H4 (cell line): Measurements from ENCODE around the gene CRYBB3. TPM values are rescaled to one million over a fixed set of nuclear protein-coding genes. Genes with fewer than 3 reads are reported as not detected.

Source experiments
- DNase-seq: peaks from one replicate; pipeline ENCODE4 v3.0.0-alpha.2; 2015; ENCODE audit warnings: low spot score
- total RNA-seq: library from RNA; depleted of rRNA; stranded (reverse); fragments of >200 nt; shearing (Covaris generic); gene quantifications from 2 replicates; pipeline ENCODE4 v1.2.3, GENCODE V29; 2014; rRNA removed

Gene CRYBB3
- total RNA-seq = not detected in 2 replicates

GRCh38 chr22:25199731-25200520 lies at the start of gene CRYBB3:
CRYBB3 (plus strand) TSS chr22:25199858; CDS start chr22:25201397, 1,539 bp downstream.
- no peak for DNase-seq

DNA sequence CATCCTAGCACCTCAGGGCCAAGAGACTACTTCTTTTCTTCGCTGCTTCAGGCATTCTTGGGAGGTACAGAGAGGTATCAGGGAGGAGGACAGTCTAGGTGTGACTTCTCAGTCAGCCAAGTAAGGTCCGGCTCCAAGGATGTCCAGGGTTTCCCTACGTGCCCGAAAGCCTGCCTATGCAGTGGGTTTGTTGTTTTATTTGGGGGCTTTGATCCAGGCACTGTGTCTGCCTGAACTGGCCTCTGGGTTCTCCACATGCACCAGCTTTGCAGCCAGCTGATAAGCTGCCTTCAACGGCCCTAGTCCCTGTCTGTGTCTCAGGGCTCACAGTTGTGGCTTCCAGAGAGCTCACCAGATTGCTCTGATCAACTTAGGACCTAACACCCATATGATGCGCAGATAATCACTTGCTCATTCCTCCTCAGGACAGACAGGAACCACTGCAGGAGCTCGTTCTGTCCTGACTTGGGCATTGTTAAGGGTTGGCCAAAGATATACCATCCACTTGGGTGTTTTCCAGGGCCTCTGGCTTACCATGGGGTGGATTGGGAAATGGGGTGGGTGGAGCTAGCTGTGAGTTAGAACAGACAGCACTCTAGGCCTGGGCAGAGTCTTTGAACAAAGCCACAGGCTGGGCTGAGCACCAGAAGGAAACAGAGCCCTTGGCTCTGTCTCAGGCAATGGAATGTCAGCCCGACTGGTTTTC lies 45.5 kb upstream of the CRYBB3 start:
- peak; percentile 69 for DNase-seq

DNA sequence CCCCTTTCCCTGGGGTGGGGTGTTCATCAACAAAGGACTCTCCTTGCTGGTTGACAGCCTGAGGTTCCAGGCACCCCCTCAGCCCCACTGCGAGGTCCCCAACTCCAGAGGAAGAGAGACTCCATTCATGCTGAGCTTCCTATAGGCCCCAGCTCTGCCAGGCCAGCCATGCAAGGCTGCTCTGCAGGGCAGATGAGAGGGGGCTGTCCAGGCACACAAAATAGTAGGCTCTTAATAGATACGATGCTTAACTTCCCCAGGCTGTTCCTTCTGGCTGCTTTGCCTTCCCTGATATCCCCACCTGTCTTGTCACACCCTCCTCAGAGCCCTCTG lies 45.0 kb upstream of the CRYBB3 start:
- no peak for DNase-seq

DNA sequence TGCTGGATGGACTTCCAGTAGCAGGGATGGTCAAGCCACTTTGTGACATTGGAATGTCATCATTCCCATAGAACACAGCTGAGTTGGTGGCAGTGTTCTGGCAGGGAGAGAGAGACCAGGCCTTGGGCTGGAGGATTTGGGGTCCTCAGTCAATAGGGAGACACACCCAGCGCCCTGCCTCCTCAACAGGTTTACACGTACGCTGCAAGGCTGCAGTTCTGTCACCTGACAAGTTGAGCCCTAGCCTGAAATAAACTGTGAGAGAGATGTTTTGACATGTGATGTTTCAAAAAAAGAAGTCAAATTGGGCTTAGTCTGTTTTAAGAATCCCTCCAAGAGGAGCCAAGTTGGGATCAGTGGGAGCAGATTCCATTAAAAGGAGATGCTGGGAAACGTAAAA lies 42.9 kb upstream of the CRYBB3 start:
- no peak for DNase-seq

DNA sequence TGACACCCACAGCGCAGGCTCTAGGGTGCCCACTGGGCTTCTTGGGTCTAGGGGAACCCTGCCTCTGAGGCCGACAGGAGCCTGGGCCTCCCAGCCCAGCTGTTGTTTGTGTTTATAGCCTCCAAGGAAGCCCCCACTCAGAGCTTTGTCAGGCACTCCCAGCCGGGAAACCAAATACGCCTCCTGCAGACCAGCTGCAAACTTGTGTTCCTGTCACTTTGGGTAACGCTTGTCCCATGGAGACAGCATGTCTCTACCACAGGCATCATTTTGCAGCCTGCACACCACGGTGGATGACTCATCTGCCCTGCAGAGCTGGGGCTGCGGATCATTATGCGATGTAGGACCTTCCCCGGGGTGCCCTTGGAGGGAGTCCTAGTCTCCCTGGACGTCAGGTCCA lies 40.6 kb upstream of the CRYBB3 start:
- DNase-seq = peak; percentile 84

GRCh38 chr22:25160120-25160996 lies 39.3 kb upstream of the CRYBB3 start:
- DNase-seq = no peak

DNA sequence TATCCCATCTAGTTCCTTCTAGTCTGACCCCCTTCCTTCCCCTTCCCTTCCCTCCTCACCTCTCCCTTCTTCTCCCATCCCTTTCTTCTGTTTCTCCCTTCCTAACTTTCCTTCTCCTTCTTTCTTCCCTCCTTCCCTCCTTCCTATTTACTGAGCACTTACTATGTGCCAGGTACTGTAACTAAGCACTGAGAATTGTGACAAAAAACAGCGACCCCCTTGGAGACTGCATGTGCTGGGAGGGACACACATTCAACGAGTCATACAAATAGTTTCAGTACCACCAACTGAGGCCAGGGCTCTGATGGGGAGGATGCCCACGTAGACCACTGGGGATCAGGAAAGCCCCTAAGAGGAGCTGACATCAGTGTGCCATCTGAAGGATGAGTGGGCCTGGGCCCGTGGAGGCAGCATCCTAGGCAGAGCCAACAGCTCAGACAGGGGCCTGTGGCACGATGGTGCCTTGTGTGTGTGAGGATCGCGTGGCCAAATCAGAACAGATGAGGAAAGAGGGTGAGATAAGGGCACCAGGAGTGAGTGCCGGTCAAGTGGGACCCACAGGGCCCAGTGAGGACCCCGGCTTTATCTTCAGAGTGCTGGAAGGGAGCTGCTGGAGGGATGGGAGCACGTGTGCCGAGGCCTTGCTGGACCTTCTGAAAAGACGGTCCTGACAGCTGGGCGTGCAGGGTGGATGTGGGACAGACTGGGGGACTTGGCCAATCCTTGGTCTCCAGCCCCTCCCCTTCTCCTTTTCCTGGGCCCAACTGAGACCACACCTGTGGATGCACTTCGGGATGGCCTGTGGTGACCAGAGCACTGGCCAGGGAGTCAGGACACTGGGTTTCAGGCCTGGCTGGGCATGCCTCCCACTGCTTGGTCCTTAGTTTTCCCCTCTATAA lies 38.4 kb upstream of the CRYBB3 start:
- DNase-seq = no peak

GRCh38 chr22:25161916-25162530 lies 37.6 kb upstream of the CRYBB3 start:
- DNase-seq = no peak

GRCh38 chr22:25162561-25162960 lies 37.1 kb upstream of the CRYBB3 start:
- DNase-seq = no peak

- no peak for DNase-seq
Observed at GRCh38 chr22:25165785-25166184, 33.9 kb upstream of the CRYBB3 start.

GRCh38 chr22:25166266-25167040 lies 33.2 kb upstream of the CRYBB3 start:
- DNase-seq = no peak

DNA sequence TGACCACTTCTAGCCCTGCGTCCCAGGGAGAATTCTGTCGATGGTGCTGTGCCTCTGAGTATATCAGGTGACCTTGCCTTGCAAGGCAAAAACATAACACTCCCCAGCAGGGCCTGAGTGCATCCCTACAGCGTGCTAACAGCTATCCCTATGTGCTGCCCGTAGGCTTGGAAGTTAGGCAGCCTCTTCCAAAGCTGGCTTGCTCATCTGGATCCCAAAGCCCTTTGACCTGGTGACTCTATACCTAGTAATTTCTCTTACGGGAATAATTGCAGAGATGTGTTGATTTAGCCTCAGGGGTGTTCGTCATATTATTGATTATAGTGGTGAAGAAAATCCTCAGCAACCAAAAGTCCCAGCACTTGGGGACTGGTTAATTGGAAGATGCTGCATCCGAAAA lies 32.6 kb upstream of the CRYBB3 start:
- DNase-seq = no peak

GRCh38 chr22:25167834-25168601 lies 31.6 kb upstream of the CRYBB3 start:
- DNase-seq = peak; percentile 39

- no peak for DNase-seq
Observed at GRCh38 chr22:25169278-25170031, 30.2 kb upstream of the CRYBB3 start.

- no peak for DNase-seq
Observed at GRCh38 chr22:25170426-25170980, 29.2 kb upstream of the CRYBB3 start.

- peak; percentile 12 for DNase-seq
Observed at GRCh38 chr22:25172153-25172552, 27.5 kb upstream of the CRYBB3 start.

DNA sequence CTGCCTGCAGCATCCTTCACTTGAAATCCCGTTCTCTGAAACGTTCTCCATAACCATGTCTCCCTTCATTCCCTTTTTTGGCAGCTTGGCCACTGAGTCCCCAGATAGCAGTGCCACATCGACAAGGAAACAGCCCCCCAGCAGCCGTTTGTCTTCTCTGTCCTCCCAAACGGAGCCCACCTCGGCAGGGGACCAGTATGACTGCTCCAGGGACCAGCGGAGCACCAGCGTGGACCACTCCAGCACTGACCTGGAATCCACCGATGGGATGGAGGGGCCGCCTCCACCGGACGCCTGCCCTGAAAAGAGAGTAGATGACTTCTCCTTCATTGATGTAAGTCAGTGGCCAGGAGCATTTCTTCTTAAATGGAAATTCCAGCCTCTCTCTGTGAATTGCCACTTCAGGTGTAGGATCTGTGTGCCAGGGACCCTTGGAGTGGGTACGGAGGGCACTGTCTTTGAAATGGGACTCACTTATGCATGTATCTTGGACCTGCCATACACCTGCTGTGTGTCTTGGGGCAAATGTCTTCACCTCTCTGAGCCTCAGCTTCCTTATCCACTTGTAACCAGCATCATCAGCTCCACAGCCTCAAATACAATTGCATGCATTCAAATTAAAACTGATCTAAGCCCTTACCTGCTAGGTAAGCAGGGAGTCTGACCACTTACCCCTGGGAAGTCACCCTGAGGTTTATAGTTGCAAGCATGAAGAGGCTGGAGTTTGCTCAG lies 25.3 kb upstream of the CRYBB3 start:
- no peak for DNase-seq
